KOPT-K1 (cell line): ENCODE results near the gene VPS35.

Experiments
- H3K27ac ChIP-seq: fragments of 200-600 bp; sonication (generic); 2 replicates; pipeline ENCODE4 v1.5.1; 2016; ENCODE audit warnings: antibody characterized with exemption, mild to moderate bottlenecking, low read depth, low read length; ENCODE audit not compliant: poor library complexity, severe bottlenecking
- H3K36me3 ChIP-seq: fragments of 200-600 bp; sonication (generic); 2 replicates; pipeline ENCODE4 v1.5.1; 2017; ENCODE audit warnings: antibody characterized with exemption, mild to moderate bottlenecking, low read length, moderate library complexity; ENCODE audit not compliant: insufficient read depth
- H3K9me3 ChIP-seq: fragments of 200-600 bp; sonication (generic); 2 replicates; pipeline ENCODE4 v1.5.1; 2017; ENCODE audit warnings: antibody characterized with exemption, low read length, mild to moderate bottlenecking; ENCODE audit not compliant: insufficient read depth, poor library complexity, severe bottlenecking

Gene VPS35

GRCh38 chr16:46719528-46719927 lies 30.6 kb upstream of the VPS35 start:
- no peaks in the 10 kb centered on the region for H3K36me3 ChIP-seq
- peaks cover 2% of the 10 kb centered on the region for H3K9me3 ChIP-seq
- H3K27ac ChIP-seq = no peak overlapping the region

- no peaks in the 10 kb centered on the region for H3K36me3 ChIP-seq
- H3K9me3 ChIP-seq = no peaks in the 10 kb centered on the region
- no peak overlapping the region for H3K27ac ChIP-seq
These were observed 29.2 kb upstream of the VPS35 start for GRCh38 chr16:46718214-46718613.

GRCh38 chr16:46717692-46718091 lies 28.7 kb upstream of the VPS35 start:
- Histone ChIP-seq H3K36me3 (no peaks in the 10 kb centered on the region), H3K9me3 (no peaks in the 10 kb centered on the region), H3K27ac (no peak overlapping the region)

DNA sequence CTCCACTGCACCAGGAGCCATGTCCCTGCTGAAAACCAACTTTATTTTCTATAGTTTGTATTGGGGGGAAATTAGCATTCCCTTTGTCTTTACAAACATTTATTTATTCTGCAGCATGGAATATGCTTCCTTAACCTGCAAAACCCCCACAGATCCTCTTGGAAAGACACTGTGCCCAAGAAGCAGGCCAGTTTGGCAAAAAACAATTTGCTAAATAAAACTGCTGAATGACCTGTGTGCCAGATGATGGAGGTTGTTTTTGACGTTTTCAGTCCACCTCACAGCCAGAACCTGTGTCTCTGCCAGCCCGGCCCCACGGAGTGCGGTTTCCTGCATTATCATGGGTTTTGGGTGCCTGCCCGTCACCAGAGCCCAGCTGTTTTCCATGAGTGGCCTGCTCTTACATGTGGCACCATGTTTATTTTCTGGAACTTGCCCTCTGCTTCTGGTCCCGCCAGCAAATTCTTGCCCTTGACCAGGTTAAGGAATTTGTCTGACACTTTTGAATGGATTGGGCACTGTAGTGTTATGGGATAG lies 26.9 kb upstream of the VPS35 start:
- Histone ChIP-seq H3K36me3 (no peaks in the 10 kb centered on the region), H3K27ac (no peak overlapping the region), H3K9me3 (no peaks in the 10 kb centered on the region)

DNA sequence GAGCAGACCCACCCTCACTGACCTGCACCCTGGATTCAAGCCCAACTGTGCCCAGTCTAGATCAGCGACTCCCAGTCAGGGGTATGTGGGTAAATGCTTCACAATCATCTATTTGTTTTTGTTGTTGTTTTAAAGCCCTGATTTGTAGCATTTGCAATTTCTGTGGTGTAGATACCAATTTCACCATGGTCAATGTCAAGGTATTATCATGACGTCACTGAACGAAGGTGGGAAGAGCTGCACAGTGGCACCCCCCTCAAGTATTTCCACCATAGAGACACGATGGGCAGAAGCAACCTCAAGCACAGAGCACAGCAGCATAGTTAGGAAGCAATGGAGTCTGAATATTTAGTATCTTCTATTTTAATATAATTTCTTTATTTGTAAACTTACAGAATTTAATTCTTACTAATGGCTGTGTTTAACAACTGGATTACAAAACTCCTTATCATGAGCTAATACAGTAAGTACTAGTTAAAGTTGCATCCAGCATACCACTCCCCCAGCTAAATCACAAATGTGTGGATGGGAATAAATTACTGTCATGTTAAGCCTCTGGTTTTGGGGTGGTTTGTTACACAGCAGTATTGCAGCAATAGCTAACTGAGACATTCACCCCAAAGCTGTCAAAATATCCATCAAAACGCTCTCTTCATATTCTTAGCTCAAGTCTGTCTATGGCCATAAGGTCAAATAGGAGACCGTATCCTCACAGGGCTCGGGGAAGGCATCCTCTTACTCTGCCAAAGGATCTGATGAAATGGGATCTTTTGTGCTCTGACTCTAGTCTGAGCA lies 26.0 kb upstream of the VPS35 start:
- Histone ChIP-seq H3K36me3 (no peaks in the 10 kb centered on the region), H3K27ac (no peak overlapping the region), H3K9me3 (no peaks in the 10 kb centered on the region)

DNA sequence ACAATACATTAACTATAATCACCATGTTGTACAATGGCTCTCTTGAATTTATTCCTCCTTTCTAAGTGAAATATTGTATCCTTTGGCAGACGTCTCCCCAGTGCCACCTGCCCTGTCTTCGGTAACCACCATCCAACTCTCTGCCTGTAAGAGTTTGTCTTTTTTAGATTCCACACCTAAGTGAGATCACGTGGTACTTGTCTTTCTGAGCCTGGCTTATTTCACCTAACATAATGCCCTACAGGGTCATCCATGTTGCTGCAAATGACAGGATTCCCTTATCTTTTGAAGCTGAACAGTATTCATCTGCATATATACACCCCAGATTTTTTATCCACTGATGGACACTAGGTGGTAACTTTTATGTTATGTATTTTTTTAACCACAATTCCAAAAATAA lies 24.7 kb upstream of the VPS35 start:
- no peaks in the 10 kb centered on the region for H3K9me3 ChIP-seq
- H3K27ac ChIP-seq = no peak overlapping the region

DNA sequence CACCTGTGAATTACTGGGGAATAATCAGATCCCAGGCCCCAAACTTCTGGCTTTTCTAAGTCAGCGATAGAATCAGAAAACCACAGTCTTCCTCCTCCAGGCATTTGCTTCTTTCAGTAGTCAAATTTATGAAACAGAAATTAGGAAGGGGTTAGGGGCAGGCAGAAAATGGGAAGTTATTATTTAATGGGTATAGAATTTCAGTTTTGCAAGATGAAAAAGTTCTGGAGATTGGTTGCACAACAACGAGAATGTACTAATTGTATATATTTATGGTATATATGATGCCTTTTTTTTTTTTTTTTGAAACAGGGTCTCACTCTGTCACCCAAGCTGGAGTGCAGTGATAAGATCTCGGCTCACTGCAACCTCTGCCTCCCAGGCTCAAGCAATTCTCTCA lies 23.9 kb upstream of the VPS35 start:
- H3K27ac ChIP-seq = no peak overlapping the region
- H3K9me3 ChIP-seq = no peaks in the 10 kb centered on the region
- H3K36me3 ChIP-seq = no peaks in the 10 kb centered on the region

More for the DNA sequence above, 24.7 kb upstream of the VPS35 start:
- H3K36me3 ChIP-seq = no peaks in the 10 kb centered on the region

DNA sequence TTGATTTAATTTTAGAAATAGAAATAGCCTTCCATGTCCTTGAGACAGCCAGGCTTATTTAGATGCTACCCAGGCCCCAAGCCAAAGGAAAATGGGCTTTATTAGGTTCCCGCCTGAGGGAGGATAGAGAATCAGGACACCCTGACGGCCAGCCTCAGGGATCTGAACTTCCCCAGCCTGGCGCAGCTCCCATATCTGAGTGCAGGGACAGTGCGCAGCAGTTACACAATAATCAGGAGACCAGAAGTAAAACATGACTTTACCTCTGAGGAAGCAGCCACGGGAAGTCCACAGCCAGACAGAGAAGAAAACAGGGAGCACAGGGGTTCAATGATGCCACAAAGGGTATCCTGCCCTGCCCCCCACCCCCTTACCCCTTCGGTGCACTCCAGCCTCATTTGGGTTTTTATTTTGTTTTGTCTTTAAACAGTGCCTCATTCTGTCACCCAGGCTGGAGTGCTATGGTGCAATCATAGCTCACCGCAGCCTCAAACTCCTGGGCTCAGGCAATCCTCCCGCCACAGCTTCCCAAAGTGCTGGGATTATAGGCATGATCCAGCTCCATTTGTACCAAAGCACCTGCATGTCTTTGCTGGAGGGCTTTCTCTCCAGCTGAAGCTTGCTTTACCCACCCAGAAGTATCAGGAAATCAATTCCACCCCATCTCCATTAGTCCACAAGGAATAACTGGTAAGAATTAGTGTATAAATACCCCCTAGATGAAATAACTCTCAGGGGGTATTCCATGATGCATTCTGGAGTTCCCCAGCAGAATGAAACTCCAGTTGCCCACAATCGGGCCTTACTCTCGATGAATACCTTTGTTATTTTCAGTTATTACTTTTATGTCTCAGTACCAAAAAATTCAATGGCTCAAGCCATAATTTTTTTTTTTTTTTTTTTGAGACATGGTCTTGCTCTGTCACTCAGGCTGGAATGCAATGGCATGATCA lies 22.4 kb upstream of the VPS35 start:
- no peaks in the 10 kb centered on the region for H3K36me3 ChIP-seq
- H3K27ac ChIP-seq = no peak overlapping the region
- no peaks in the 10 kb centered on the region for H3K9me3 ChIP-seq

GRCh38 chr16:46709469-46710005 lies 20.6 kb upstream of the VPS35 start:
- no peaks in the 10 kb centered on the region for H3K36me3 ChIP-seq

GRCh38 chr16:46706642-46707041 lies 17.7 kb upstream of the VPS35 start:
- H3K36me3 ChIP-seq = peaks cover 20% of the 10 kb centered on the region
- no peak overlapping the region for H3K27ac ChIP-seq
- no peaks in the 10 kb centered on the region for H3K9me3 ChIP-seq

More at GRCh38 chr16:46709469-46710005, 20.6 kb upstream of the VPS35 start:
- H3K9me3 ChIP-seq = no peaks in the 10 kb centered on the region
- no peak overlapping the region for H3K27ac ChIP-seq

DNA sequence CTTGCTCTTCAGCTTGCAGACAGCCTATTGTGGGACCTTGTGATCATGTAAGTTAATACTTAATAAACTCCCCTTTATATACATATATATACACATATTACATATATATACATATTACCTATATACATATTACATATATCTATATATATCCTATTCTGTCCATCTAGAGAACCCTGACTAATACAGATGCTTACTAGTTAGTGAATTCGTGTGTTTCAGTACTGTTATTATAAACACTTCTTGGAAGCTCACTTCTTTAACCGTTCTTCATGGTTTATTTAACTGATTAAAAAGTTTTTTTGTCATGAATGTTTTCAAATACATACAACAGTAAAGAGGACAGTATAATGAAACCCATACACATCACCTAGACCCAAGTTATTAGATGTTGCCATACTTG lies 13.1 kb upstream of the VPS35 start:
- Histone ChIP-seq H3K27ac (no peak overlapping the region), H3K9me3 (no peaks in the 10 kb centered on the region), H3K36me3 (peaks cover 58% of the 10 kb centered on the region)

- Histone ChIP-seq H3K36me3 (peaks cover 62% of the 10 kb centered on the region), H3K9me3 (no peaks in the 10 kb centered on the region), H3K27ac (no peak overlapping the region)
These were observed 12.6 kb upstream of the VPS35 start for GRCh38 chr16:46701615-46702014.

GRCh38 chr16:46700048-46700447 lies 11.1 kb upstream of the VPS35 start:
- H3K27ac ChIP-seq = no peak overlapping the region
- peaks cover 78% of the 10 kb centered on the region for H3K36me3 ChIP-seq

GRCh38 chr16:46696957-46697356 lies 8.0 kb upstream of the VPS35 start:
- Histone ChIP-seq H3K9me3 (no peaks in the 10 kb centered on the region), H3K27ac (no peak overlapping the region), H3K36me3 (peaks cover 85% of the 10 kb centered on the region)

More at GRCh38 chr16:46700048-46700447, 11.1 kb upstream of the VPS35 start:
- no peaks in the 10 kb centered on the region for H3K9me3 ChIP-seq

DNA sequence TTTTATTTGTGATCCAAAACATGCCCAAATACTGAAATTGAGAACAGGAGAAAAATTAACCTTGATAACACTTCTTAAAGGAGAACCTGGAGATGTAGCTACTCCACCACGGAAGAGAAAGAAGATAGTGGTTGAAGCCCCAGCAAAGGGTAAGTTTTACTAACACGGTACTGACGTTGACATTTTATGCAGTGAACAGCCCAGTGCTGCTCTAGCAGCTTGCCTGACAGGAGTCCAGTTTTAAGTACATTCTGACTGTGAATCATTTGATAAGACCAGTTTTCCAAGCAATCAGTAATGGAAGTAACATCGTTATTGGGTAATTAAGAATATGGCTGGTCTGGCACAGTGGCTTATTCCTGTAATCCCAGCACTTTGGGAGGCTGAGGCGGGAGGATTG lies 7.0 kb upstream of the VPS35 start:
- Histone ChIP-seq H3K36me3 (peaks cover 90% of the 10 kb centered on the region), H3K27ac (no peak overlapping the region), H3K9me3 (no peaks in the 10 kb centered on the region)
